ENCODE data around the gene NFIX. TPM values are rescaled to one million over a fixed set of nuclear protein-coding genes. Genes with fewer than 3 reads are reported as not detected.

The NFIX gene
- total and polyA plus RNA-seq, 2 of the 13 experiments (the other 11 are each of a cell fraction or from before 2014, with no cell fraction given): 3.4 to 5.4 TPM

- FAIRE-seq (no peak), ATAC-seq (no peak), DNase-seq (ENCODE audit: low spot score) (no peak)
- ChIA-PET CTCF (ENCODE audit: low intra/inter-chr PET ratio, low total read pairs) (no interaction called here), POLR2A (interaction anchor here (0.6 to 1.3 kb wide), 2 partner anchors 16 to 97 kb away, joined by 3 read pairs; no protein-coding TSS in a partner anchor)
- Histone ChIP-seq H4K20me1 (ENCODE audit: insufficient read depth, low read length) (no peaks in the 10 kb centered on the region), H3K4me3 (replicated peaks in 1 of 3; ENCODE audit: insufficient read depth in 1 of 3, low read depth in 2 of 3, low read length in 3 of 3) (no peak overlapping the region), H2AFZ (ENCODE audit: low read length) (no peak overlapping the region), H3K27ac (ENCODE audit: extremely low read length, insufficient read depth, low read length) (no peak overlapping the region), H3K27me3 (ENCODE audit: control insufficient read depth in 1 of 2, insufficient read depth in 2 of 2, low read length in 2 of 2) (no peaks in the 10 kb centered on the region), H3K4me1 (ENCODE audit: insufficient read depth, low read length) (peaks cover 26% of the 10 kb centered on the region), H3K9me3 (ENCODE audit: low read length) (no peaks in the 10 kb centered on the region), H3K79me2 (ENCODE audit: insufficient read depth, low read length) (peaks cover 3% of the 10 kb centered on the region), H3K36me3 (replicated peaks in 1 of 2; ENCODE audit: control insufficient read depth in 1 of 2, insufficient read depth in 2 of 2, low read length in 2 of 2) (peaks cover 10 to 29% of the 10 kb centered on the region in 2 experiments; a peak in 4 of 5 replicates), H3K9ac (ENCODE audit: insufficient read depth, low read depth, low read length) (no peak overlapping the region), H3K4me2 (ENCODE audit: low read depth, low read length) (no peak overlapping the region)
- 97% methylated on average over 25 of the region's 32 CpGs for WGBS (ENCODE audit: low lambda C conversion rate)
- TF ChIP-seq SNAI1 (CRISPR knock-in tag; IDR thresholded peaks at IDR 0.05; ENCODE audit: borderline replicate concordance): no peak
- no peak for TF ChIP-seq ZNF317 (CRISPR knock-in tag; IDR thresholded peaks at IDR 0.05)
- TF ChIP-seq ARID2 (CRISPR knock-in tag; IDR thresholded peaks at IDR 0.05; ENCODE audit: borderline replicate concordance): no peak
- no peak for TF ChIP-seq SRY (CRISPR knock-in tag; IDR thresholded peaks at IDR 0.05)
- TF ChIP-seq THAP9 (CRISPR knock-in tag; IDR thresholded peaks at IDR 0.05; ENCODE audit: borderline replicate concordance): no peak
- intact Hi-C loops (cut with micrococcal nuclease; ENCODE audit: unreplicated experiment) (no loop called here), in situ Hi-C loops (cut with HindIII; ENCODE audit: extremely low pct_ligation_motif_present, low pct_unique_long_range_greater_than_20kb) (no loop called here)
- BruUV-seq (replicated peaks): no TSS peak
These were observed 75.3 kb downstream of the NFIX start for GRCh38 chr19:13070425-13071140.
